NCI-H526 treated with DMSO at 0.1 percent for 48 hours (cell line): ENCODE data around the gene ZDHHC17.
"Not testable (repeated sequence)": the region's sequence is repeated elsewhere in the genome, so short reads cannot be mapped to it uniquely, and the experiment has no call there.

Source experiments
- DNase-seq: peaks from one replicate; lab custom pipeline; 2025; lab: John Stamatoyannopoulos, UW

ZDHHC17 gene

DNA sequence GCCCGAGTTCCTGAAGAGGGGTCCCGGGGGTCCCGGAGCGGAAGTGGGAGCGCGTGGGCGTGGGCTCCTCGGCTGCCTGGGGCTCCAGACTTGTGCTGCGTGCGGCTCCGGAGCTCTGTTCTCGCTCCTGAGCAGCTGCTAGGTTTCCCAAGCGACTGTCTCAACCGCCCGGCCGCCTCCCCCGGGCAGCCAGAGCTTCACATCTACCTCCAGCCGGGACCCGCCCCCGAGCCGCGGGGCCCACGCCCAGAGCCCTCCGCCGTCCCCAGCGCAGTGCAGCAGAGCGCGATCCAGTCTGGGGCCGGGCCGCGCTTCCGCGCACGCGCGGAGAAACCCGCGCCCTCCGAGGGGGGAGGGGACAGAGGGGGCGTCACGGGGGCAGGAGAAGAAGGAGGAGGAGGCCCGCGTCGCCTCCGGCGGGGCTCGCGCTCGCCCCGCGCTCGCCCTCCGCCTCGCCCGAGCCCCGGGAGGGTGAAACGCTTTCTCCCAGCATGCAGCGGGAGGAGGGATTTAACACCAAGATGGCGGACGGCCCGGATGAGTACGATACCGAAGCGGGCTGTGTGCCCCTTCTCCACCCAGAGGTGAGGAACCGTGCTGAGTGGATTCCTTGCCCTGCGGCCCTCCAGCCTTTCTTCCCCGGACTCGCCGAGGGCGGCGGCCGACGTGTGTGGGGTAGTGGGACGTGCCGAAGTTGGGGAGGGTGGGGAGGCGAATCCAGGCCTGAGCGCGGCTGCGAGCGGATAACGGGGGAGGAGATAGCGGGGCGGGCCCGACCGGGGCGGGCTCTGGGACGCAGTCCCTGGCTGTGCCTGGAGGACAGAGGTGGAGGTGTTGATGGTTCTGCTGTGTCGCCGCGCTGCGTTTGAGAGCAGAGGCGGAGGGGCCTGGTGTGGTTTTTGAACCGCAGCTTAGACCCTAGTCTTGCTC, at the start of gene ZDHHC17:
Gene ZDHHC17, plus strand, starts transcription at position 370 of the 930 bp plus-strand sequence. Its CDS starts 122 bp downstream, at position 492.
- DNase-seq, result peak; percentile 95

- DNase-seq, result no peak
These were observed 49.5 kb upstream of the ZDHHC17 start for GRCh38 chr12:76714415-76714814.

DNA sequence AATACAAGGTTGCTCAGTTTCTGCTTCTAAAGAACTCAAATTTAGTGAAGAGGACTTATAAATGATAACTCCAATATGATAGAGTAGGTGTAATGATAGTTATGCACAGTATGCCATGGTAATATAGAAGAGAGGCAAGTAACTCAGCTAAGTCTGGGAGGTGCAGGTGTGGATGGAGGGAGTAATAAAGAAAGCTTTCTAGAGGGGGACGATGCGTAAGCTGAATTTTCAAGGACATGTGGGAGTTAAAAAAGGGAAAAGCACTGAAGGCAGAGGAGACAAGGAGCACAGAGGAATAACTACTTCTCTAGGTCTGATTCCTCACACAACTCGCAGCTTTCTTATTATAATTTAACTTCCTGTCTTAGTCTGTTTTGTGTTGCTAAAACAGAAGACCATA, 49.1 kb upstream of the ZDHHC17 start:
- no peak for DNase-seq

DNA sequence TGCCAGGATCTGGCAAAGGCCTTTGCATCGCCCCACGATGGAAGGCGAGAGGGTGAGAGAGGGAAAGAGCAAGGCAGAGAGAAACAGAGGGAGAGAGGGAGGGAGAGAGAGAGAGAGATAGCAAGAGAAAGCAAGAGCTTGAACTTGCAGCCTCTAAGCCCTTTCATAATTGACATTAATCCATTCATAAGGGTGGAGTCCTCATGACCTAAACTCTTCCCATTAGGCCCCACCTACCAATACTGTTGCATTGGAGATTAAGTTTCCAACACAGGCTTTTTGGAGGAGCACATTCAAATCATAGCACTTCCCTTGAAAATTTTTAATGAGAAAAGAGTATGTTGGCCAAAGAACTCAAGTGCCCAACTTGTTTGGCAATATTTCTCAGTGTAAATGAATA, 48.6 kb upstream of the ZDHHC17 start:
- no peak for DNase-seq

DNA sequence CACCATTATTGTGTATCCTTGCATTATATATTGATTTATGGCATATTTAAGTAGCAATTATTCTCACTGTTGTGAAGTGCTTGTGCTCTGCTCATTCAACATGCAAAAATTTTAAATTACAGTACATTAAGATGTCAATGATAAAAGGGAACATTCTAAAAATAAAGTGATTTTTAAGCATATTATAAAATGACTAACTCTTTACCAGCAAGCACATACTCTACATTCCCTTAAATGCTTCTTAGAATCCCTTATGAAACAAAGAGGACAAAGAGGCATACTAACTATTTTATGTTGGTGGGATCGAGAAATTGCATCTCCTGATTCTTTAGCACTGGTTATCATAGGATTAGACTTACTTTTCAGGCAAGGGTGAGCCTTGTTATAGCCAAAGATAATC, 46.6 kb upstream of the ZDHHC17 start:
- DNase-seq, result no peak

DNA sequence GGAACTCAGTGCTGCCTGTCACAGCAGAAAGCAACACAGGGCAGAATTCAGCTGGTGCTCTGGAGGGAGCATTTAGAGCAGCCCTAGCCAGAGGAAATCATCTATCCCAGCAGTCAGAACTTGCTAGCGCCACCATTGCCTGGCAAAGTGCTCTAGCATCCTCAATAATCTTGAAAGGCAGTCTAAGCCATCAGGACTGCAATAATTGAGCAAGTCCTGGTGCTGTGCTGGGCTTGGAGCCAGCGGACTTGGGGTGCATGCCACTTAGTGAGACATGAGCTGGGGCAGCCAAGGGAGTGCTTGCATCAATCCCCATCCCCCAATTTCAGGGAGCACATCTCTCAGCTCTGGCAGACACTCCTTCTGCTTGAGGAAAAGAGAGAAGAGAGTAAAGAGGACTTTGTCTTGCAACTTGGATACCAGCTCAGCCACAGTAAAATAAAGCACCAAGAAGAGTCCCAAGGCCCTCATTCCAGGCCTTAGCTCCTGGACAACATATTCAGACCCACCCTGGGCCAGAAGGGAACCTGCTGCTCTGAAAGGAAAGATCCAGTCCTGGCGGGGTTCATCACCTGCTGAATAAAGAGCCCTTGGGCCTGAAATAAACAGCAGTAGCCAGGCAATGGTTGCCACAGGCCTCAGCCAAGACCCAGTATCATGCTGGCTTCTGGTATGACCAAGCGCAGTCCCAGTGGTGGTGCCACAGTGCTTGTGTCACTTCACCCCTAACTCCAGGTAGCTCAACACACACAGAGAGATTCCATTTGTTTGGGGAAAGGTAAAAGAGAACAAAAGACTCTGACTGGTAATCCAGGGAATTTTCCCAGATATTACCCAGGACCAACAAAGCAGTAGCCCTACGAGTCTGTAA, 44.5 kb upstream of the ZDHHC17 start:
- DNase-seq, result no peak

GRCh38 chr12:76720068-76720467, 43.8 kb upstream of the ZDHHC17 start:
- no peak for DNase-seq

- no peak for DNase-seq
These were observed 37.3 kb upstream of the ZDHHC17 start for GRCh38 chr12:76726626-76727025.

- DNase-seq, result not testable (repeated sequence)
These were observed 31.7 kb upstream of the ZDHHC17 start for GRCh38 chr12:76732188-76732587.

DNA sequence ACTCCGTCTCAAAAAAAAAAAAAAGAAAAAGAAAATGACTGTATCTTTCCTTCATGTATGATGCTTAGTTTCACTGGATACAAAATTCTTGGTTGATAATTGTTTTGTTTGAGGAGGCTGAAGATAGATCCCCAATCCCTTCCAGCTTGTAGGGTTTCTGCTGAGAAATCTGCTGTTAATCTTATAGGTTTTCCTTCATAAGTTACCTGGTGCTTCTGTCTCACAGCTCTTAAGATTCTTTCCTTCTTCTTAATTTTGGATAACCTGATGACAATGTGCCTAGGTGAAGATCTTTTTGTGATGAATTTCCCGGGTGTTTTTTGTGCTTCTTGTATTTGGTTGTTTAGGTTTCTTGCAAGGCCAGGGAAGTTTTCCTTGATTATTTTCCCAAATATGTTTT, 26.2 kb upstream of the ZDHHC17 start:
- DNase-seq, result not testable (repeated sequence)

DNA sequence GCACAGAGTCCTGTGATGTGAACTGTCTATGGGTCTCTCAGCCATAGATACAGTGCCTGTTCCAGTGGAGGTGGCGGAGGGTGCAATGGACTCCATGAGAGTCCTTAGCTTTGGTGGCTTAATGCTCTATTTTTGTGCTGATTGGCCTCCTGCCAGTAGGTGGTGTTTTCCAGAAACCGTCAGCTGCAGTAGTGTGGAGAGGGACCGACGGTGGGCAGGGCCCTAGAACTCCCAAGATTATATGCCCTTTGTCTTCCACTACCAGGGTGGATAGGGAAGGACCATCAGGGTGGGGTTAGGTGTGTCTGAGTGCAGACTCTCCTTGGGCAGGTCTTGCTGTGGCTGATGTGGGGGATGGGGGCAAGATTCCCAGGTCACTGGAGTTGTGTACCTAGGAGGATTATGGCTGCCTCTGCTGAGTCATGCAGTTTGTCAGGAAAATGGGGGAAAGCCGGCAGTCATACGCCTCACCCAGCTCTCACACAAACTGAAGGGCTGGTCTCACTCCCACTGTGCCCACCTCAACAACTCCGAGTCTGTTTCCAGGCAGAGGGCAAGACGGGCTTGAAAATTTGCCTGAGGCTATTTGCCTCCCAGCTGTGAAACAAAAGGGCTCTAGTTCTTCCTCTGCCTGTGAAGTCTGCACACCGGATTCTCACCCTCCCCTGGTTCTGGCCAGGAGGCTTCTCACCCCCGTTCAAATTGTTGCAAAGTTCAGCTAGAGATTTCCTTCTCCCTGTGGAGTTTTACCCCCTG, 24.9 kb upstream of the ZDHHC17 start:
- no peak for DNase-seq

GRCh38 chr12:76739896-76740295, 24.0 kb upstream of the ZDHHC17 start:
- DNase-seq, result no peak

DNA sequence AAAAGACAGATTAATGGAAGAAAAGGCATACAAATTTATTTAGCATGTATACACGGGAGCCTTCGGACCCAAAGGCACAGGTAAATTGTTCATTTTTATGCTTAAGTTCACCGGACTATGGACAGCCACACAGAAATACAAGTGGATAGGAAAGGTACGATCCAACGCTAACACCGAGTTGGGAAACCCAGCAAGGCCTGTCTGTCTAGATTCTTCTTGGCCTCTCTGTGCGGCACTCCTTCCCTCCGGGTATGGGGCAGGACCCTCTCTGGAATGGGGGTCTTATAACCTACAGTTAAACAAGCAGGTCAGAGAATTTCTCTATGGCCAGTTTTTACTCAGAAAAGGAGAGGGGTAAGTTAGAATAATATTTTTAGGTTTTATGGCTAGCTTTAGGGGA, 23.4 kb upstream of the ZDHHC17 start:
- DNase-seq, result no peak

DNA sequence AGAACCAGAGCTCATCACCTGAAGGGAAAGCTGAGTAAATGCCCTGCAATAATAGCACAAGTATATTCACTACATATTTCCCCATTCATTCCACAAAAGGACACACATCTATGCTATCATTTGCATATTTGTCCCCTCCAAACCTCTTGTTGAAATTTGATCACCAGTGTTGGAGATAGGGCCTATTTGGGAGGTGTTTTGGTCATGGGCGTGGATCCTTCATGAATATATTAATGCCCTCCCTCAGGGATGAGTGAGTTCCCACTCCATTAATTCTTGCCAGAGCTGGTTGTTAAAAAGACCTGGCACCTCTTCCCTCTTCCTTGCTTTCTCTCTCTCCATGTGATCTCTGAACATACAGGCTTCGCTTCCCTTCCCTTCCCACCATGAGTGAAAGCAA, 18.6 kb upstream of the ZDHHC17 start:
- DNase-seq, result peak; percentile 44

GRCh38 chr12:76746516-76746915, 17.4 kb upstream of the ZDHHC17 start:
- no peak for DNase-seq

GRCh38 chr12:76747245-76747644, 16.7 kb upstream of the ZDHHC17 start:
- no peak for DNase-seq

DNA sequence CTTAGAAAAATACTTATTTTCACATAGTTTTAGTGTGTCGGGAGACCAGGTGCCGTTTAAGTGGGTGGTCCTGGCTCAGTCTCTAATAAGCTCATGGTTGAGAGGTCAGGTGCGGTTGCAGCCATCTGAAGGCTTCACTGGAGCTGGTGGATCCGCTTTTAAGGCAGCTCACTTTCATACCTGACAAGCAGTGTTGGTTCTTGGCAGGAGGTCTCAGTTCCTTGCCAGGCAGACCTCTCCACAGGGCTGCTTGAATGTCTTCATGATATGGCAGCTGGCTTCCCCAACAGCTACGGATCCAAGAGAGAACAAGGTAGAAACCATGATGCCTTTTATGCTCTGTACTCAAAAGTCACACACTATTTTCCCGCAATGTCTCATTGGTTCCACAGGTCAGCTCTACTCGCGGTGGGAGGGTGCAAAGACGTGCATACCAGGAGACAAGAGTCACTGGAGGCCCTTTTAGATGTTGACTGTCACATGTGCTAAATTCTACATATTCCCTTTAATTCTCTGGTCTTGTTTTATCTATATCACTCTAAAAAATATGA, 8.0 kb upstream of the ZDHHC17 start:
- DNase-seq, result no peak

- DNase-seq, result no peak
These were observed 6.2 kb upstream of the ZDHHC17 start for GRCh38 chr12:76757694-76758093.

- DNase-seq, result no peak
These were observed 1.3 kb upstream of the ZDHHC17 start for GRCh38 chr12:76762601-76762980.

DNA sequence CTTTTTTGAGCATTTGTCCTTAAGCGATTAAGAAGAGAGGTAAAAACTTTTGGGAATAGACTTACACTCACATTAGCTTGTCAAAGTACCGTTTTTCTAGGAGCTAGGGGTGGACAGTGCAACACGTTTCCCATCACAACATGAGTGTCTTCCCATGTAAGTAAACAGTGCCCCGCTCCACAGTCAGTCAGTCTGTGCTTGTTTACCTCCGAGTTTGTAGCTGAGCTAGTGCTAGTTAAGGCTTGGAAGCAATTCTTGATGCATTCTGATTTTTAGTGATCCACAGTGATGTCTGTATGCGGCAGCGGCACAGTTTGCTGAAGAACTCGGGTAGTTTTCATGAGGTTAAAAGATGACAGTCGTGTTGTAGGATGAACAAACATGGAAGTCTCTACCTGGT, 941 bp downstream of the ZDHHC17 start:
- DNase-seq, result peak; percentile 6

DNA sequence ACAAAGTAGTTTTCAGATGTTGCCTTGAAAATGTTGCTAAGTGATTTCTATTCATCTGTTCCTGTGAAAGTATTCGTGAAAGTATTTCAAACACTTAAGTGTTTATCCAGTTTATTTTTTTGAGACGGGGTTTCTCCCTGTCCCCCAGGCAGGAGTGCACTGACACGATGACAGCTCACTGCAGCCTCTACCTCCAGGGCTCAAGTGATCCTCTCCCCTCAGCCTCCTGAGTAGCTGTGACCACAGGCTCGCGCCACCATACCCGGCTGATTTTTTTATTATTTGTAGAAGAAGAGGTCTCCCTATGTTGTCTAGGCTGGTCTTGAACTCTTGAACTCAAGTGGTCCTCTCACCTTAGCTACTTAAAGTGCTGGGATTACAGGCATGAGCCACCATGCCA, 1.7 kb downstream of the ZDHHC17 start:
- no peak for DNase-seq

GRCh38 chr12:76766161-76766560, 2.2 kb downstream of the ZDHHC17 start:
- no peak for DNase-seq
